Adrenal gland (tissue), 12 donors: ENCODE measurements around the gene RASA3. TPM values are rescaled to one million over a fixed set of nuclear protein-coding genes. Genes with fewer than 3 reads are reported as not detected.
A peak's percentile ranks its signal among the peaks of the same experiment; 100 is the strongest.

Experiments
- DNase-seq, 7 donors: peaks; one replicate each; pipeline ENCODE4 v3.0.0-alpha.2; 2019 to 2020
- H3K27ac ChIP-seq, 5 donors: fragments of 200-600 bp; sonication (generic) in 4 of 5; 1 replicate in 3 of 5; 2 replicates in 2 of 5; pipeline versions ENCODE4 v1.5.1 to v1.8.0; 2016 to 2020; ENCODE audit warnings: mild to moderate bottlenecking in 1 of 5
- H3K27me3 ChIP-seq: fragments of 200-600 bp; 2 replicates; pipeline ENCODE4 v1.8.0; 2021
- H3K36me3 ChIP-seq, 2 donors: fragments of 200-600 bp; replicated peaks in 1 of 2; 1 replicate in 1 of 2; 2 replicates in 1 of 2; pipeline versions ENCODE4 v1.5.1 to v1.8.0; 2018 to 2022
- H3K4me1 ChIP-seq, 2 donors: fragments of 200-600 bp; replicated peaks in 1 of 2; 1 replicate in 1 of 2; 2 replicates in 1 of 2; pipeline versions ENCODE4 v1.5.1 to v1.8.0; 2018 to 2021
- H3K4me3 ChIP-seq, 4 donors: fragments of 200-600 bp; sonication (generic) in 3 of 4; one replicate each; pipeline ENCODE4 v1.5.1; 2016 to 2018
- H3K9me3 ChIP-seq, 3 donors: fragments of 200-600 bp; sonication (generic) in 1 of 3; replicated peaks in 1 of 3; 1 replicate in 2 of 3; 2 replicates in 1 of 3; pipeline versions ENCODE4 v1.5.1 to v1.8.0; 2016 to 2021
- CTCF ChIP-seq, 6 experiments: fragments of 450-650 bp in 4 of 6; fragments of 200-600 bp in 2 of 6; sonication (generic) in 1 of 6; IDR thresholded peaks; 1 replicate in 5 of 6; 2 replicates in 1 of 6; pipeline versions ENCODE4 v1.5.1 to v1.8.0; 2016 to 2021; ENCODE audit warnings: antibody characterized with exemption in 6 of 6, mild to moderate bottlenecking in 2 of 6, moderate library complexity in 1 of 6
- POLR2A ChIP-seq, 2 donors: fragments of 450-650 bp; IDR thresholded peaks; one replicate each; pipeline ENCODE4 v1.6.1; 2017; ENCODE audit warnings: antibody characterized with exemption in 2 of 2, mild to moderate bottlenecking in 2 of 2, moderate library complexity in 1 of 2
- WGBS, 4 donors: extraction: QIAGEN DNeasy Blood & Tissue Kit in 2 of 4; methylation state at CpG; one replicate each; pipeline versions ENCODE4 v1.1.5 to v1.1.7; 2013 to 2017; 5-methylcytosine and 5-hydroxymethylcytosine counted together
- intact Hi-C, 2 donors: fragments of 100-400 bp; cut with DNase I; formaldehyde crosslinking; loops; one replicate each; pipeline versions ENCODE4 v1.14.1 to v1.15.0; 2022 to 2023
- polyA plus RNA-seq, 3 donors: library from polyadenylated mRNA; stranded (reverse); fragments of 200-250 nt in 2 of 3; fragments of 350-450 nt in 1 of 3; fragmentation: Illumina TruSeq in 1 of 3; extraction: RNeasy Lipid Tissue Mini Kit (QIAGEN cat#74804) in 1 of 3; gene quantifications; one replicate each; pipeline ENCODE4 v1.2.3, GENCODE V29; 2013 to 2014
- total RNA-seq, 9 donors: library from RNA; depleted of rRNA in 4 of 9; stranded (reverse); fragments of >200 nt in 4 of 9; fragments of 120-200 nt in 1 of 9; fragmentation: NEBNext Ultra II Directional in 1 of 9; extraction: Animal tissue kit (Norgen Biotek cat#: 25700) in 1 of 9; gene quantifications; one replicate each; pipeline versions ENCODE4 v1.1.0 to v1.2.4, GENCODE V29; 2013 to 2023
- donor health status: healthy with polysubstance abuse.
- donor health status: Bipolar disorder and iron deficiency.
- donor health status: DM: yes; HTN: yes; CAD: no.
- donor health status: DM: no; HTN: no; CAD: no.
- donor health status: DM: no; HTN: no; CAD: no.
- donor health status: DM: yes; HTN: yes; CAD: no.

RASA3 gene
- total and polyA plus RNA-seq, 12 donors, result 2.2 to 11.7 (median 7.3) TPM

DNA sequence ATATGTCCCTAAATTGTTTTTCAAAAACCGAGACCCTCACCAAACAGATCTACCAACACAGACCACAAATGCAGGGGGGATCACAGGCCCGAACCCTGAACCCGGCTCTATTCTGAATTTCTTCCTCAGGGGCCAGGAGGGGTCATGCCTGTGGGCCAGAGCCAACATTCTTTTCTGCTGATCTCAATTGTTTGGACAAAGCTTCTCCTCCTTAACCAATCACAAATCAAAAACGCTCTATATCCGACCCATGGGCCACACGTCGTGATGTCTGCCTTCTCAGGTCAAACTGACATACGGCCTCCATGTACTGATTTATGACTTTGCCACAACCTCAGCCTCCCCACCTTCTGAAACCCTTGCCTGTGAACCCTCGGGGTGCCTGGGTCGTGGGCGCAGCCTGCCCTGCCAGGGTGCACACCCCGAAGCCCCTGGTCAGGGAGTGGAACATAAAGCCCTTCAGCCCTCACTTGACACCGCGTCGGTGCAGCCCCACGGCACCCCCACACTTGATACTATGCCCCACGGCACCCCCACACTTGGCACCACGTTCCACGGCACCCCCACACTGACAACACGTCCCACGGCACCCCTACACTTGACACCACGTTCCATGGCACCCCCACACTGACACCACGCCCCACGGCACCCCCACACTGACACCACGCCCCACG lies 100.2 kb downstream of the RASA3 start:
- Histone ChIP-seq H3K4me1 (peaks cover 0 to 6% of the 10 kb centered on the region in 2 donors), H3K9me3 (no peaks in the 10 kb centered on the region), H3K27me3 (no peaks in the 10 kb centered on the region), H3K36me3 (no peaks in the 10 kb centered on the region), H3K27ac (peak overlapping the region in 1 of 5 donors; percentile 72), H3K4me3 (no peak overlapping the region)
- intact Hi-C loops, result no loop called here
- TF ChIP-seq CTCF (IDR thresholded peaks at IDR 0.05) (no peak), POLR2A (IDR thresholded peaks at IDR 0.05) (no peak)
- WGBS, 4 donors, result 69 to 80% (median 75%) methylated on average over 20 to 26 of the region's 26 CpGs
- DNase-seq, result peak in 1 of 7 donors; percentile 64

GRCh38 chr13:114031631-114032030 lies 100.8 kb downstream of the RASA3 start:
- H3K4me1 ChIP-seq, result peaks cover 0 to 9% of the 10 kb centered on the region in 2 donors
- H3K9me3 ChIP-seq, result no peaks in the 10 kb centered on the region
- H3K36me3 ChIP-seq, result no peaks in the 10 kb centered on the region
- intact Hi-C loops, result no loop called here
- TF ChIP-seq POLR2A (IDR thresholded peaks at IDR 0.05), result no peak
- TF ChIP-seq CTCF (IDR thresholded peaks at IDR 0.05), result no peak
- DNase-seq, result no peak
- H3K27ac ChIP-seq, result no peak overlapping the region
- H3K4me3 ChIP-seq, result no peak overlapping the region
- WGBS, 4 donors, result 68 to 84% (median 77%) methylated on average over 10 to 14 of the region's 14 CpGs
- H3K27me3 ChIP-seq, result no peaks in the 10 kb centered on the region

- Histone ChIP-seq H3K36me3 (no peaks in the 10 kb centered on the region), H3K27ac (no peak overlapping the region), H3K9me3 (no peaks in the 10 kb centered on the region), H3K4me1 (peaks cover 0 to 16% of the 10 kb centered on the region in 2 donors), H3K27me3 (no peaks in the 10 kb centered on the region), H3K4me3 (no peak overlapping the region)
- intact Hi-C loops, result no loop called here
- no peak for DNase-seq
- no peak for TF ChIP-seq POLR2A (IDR thresholded peaks at IDR 0.05)
- TF ChIP-seq CTCF (IDR thresholded peaks at IDR 0.05), result no peak
- WGBS, 4 donors, result 83 to 92% (median 91%) methylated on average over 21 to 28 of the region's 28 CpGs
These were observed 101.5 kb downstream of the RASA3 start for GRCh38 chr13:114030666-114031610.

DNA sequence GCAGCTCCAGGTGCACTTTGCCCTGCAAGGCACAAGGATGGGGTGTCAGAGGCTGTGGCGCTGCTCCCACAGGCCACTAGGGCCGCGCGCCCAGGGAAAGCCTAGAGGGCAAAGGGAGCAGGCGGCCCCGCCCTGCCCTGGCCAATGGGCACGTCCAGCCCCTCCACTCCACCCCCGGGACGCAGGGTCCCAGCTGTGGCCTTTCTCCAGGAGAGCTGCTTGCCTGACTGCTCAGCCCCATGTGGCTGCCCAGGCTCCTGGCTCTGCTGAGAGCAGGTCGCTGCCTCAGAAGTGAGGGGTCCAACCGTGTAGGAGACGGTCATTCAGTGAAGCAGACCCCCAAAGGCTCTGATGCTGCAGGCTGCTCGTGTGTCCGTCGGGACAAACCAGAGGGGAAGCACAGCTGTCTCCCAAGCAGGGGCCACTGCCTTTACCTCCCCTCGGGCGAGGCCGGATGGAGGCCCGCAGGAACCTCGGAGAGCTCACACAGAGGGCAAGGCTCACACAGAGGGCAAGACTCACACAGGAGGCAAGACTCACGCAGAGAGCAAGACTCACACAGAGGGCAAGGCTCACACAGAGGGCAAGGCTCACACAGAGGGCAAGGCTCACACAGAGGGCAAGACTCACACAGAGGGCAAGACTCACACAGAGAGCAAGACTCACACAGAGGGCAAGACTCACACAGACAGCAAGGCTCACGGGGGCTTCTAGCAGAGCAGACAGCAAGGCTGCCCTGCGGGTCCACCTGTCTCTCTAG lies 102.4 kb downstream of the RASA3 start:
- no peak for DNase-seq
- intact Hi-C loops, result no loop called here
- peaks cover 0 to 23% of the 10 kb centered on the region in 2 donors for H3K4me1 ChIP-seq
- WGBS, 4 donors, result 72 to 90% (median 86%) methylated on average over 7 to 23 of the region's 23 CpGs
- H3K9me3 ChIP-seq, result no peaks in the 10 kb centered on the region
- no peaks in the 10 kb centered on the region for H3K36me3 ChIP-seq
- H3K27me3 ChIP-seq, result no peaks in the 10 kb centered on the region
- no peak overlapping the region for H3K4me3 ChIP-seq
- TF ChIP-seq POLR2A (IDR thresholded peaks at IDR 0.05) (no peak), CTCF (IDR thresholded peaks at IDR 0.05) (no peak)
- H3K27ac ChIP-seq, result no peak overlapping the region
